Measurements from ENCODE around the gene CSDE1. TPM values are rescaled to one million over a fixed set of nuclear protein-coding genes. Genes with fewer than 3 reads are reported as not detected.

CSDE1 gene
- total and polyA plus RNA-seq, 11 donors = 177 to 1,317 (median 871) TPM

DNA sequence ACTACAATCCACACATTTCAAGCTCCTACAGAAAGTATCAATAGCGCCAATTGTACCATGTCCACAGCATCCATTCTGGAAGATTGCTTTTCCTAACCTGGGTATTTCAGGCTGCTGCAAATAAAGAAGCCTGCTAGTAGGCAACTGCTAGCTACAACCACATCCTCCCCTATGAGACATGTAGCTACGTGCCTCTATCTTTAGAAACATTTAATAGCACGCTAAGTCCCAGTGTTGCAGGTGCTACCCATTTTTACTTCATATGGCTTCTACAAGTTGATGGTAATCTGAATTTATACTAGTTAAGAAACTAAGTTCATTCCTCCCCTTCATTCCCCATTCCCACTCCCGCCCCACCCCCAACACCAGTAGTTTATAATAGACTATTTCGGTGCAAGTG, 55.0 kb downstream of the CSDE1 start:
- intact Hi-C loops (cut with DNase I) = no loop called here
- H3K9me3 ChIP-seq = no peaks in the 10 kb centered on the region
- H3K27ac ChIP-seq = no peak overlapping the region
- ATAC-seq (no peak), DNase-seq (no peak)
- peaks cover 1 to 38% (median 32%) of the 10 kb centered on the region in 9 donors for H3K36me3 ChIP-seq
- no peaks in the 10 kb centered on the region for H3K27me3 ChIP-seq
- no peaks in the 10 kb centered on the region for H3K4me1 ChIP-seq
- 88 to 96% (median 90%) methylated on average over 5 of the region's 5 CpGs for WGBS, 4 donors
- no peak overlapping the region for H3K4me3 ChIP-seq
- no peak for TF ChIP-seq POLR2A (IDR thresholded peaks at IDR 0.05)
- TF ChIP-seq, protein P1, sequence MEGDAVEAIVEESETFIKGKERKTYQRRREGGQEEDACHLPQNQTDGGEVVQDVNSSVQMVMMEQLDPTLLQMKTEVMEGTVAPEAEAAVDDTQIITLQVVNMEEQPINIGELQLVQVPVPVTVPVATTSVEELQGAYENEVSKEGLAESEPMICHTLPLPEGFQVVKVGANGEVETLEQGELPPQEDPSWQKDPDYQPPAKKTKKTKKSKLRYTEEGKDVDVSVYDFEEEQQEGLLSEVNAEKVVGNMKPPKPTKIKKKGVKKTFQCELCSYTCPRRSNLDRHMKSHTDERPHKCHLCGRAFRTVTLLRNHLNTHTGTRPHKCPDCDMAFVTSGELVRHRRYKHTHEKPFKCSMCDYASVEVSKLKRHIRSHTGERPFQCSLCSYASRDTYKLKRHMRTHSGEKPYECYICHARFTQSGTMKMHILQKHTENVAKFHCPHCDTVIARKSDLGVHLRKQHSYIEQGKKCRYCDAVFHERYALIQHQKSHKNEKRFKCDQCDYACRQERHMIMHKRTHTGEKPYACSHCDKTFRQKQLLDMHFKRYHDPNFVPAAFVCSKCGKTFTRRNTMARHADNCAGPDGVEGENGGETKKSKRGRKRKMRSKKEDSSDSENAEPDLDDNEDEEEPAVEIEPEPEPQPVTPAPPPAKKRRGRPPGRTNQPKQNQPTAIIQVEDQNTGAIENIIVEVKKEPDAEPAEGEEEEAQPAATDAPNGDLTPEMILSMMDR (IDR thresholded peaks at IDR 0.05) = no peak

DNA sequence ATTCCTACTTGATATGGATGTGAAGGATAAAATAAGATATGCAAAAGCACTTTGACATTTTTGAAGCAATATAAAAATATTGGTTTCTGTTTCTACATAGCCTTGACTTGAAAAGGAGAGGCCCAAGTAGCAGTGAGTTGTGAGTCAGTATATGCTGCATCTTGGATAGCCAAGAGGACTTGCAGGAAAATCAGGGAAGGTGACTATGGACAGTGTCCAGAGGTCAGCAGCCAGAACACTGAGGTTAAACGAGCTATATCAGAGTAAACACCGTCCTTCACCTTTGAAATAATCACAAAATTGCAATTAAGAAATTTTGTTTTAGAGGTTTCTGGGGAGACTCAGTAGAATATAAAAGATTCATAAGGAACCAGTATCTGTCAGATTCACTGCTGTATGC, 55.9 kb downstream of the CSDE1 start:
- DNase-seq (no peak), ATAC-seq (no peak)
- Histone ChIP-seq H3K4me3 (no peak overlapping the region), H3K4me1 (no peaks in the 10 kb centered on the region), H3K27ac (no peak overlapping the region), H3K27me3 (no peaks in the 10 kb centered on the region), H3K9me3 (no peaks in the 10 kb centered on the region), H3K36me3 (peaks cover 0 to 30% (median 23%) of the 10 kb centered on the region in 9 donors)
- no peak for TF ChIP-seq POLR2A (IDR thresholded peaks at IDR 0.05)
- intact Hi-C loops (cut with DNase I) = no loop called here
- WGBS, 4 donors = 33 to 51% (median 42%) methylated on average over 2 of the region's 2 CpGs

DNA sequence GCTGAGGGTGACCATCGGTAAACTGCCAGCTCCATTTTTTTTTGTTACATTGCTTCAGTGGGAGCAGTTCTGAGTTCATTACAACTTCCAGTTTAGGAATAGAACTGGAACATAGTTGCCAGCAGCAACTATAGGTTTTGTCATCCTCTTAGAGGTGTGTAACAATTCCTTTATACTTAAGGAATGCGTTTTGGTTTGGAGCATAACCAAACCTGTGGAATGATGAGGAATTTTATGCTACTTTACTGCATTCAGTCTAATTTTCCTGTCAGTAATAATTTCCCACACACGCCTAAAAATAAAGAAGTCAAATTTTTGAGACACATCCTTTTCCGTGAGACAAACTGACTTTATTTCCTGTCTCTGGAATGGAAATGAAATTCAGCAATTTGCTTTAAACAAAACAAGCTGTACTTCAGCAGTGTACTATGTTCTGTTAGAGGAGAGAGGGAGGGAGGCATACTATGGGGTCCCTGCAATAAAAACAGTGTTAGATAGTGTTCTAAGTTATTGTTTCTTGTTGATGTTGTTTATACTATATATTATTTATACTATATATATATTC, 57.7 kb downstream of the CSDE1 start:
- H3K36me3 ChIP-seq = peaks cover 0 to 11% (median 5%) of the 10 kb centered on the region in 9 donors
- no peaks in the 10 kb centered on the region for H3K27me3 ChIP-seq
- intact Hi-C loops (cut with DNase I) = no loop called here
- WGBS, 4 donors = 43 to 51% (median 50%) methylated on average over 4 of the region's 4 CpGs
- no peak overlapping the region for H3K4me3 ChIP-seq
- TF ChIP-seq POLR2A (IDR thresholded peaks at IDR 0.05) = no peak
- TF ChIP-seq, protein P1 (IDR thresholded peaks at IDR 0.05) = no peak
- ATAC-seq (no peak), DNase-seq (no peak)
- no peaks in the 10 kb centered on the region for H3K4me1 ChIP-seq
- H3K27ac ChIP-seq = no peak overlapping the region
- H3K9me3 ChIP-seq = no peaks in the 10 kb centered on the region

- no peaks in the 10 kb centered on the region for H3K9me3 ChIP-seq
- no peak for DNase-seq
- peaks cover 0 to 3% (median 0%) of the 10 kb centered on the region in 9 donors for H3K27me3 ChIP-seq
- H3K4me3 ChIP-seq = no peak overlapping the region
- TF ChIP-seq, protein P1 (IDR thresholded peaks at IDR 0.05) = no peak
- TF ChIP-seq POLR2A (IDR thresholded peaks at IDR 0.05) = no peak
- H3K36me3 ChIP-seq = no peaks in the 10 kb centered on the region
- no peaks in the 10 kb centered on the region for H3K4me1 ChIP-seq
- ATAC-seq = no peak
- H3K27ac ChIP-seq = no peak overlapping the region
- intact Hi-C loops (cut with DNase I) = no loop called here
Measured at GRCh38 chr1:114696810-114697209, 61.0 kb downstream of the CSDE1 start.

All from heart left ventricle (tissue), 16 donors.